Ovary (tissue), 3 donors: ENCODE measurements around the gene CHRD.

Experiments used
- CTCF ChIP-seq, 3 donors: fragments of 450-650 bp in 2 of 3; fragments of 200-600 bp in 1 of 3; IDR thresholded peaks; one replicate each; pipeline versions ENCODE4 v1.5.1 to v1.8.0; 2016 to 2022; ENCODE audit warnings: antibody characterized with exemption in 3 of 3, mild to moderate bottlenecking in 1 of 3
- EP300 ChIP-seq: sonication (generic); formaldehyde crosslinking; IDR thresholded peaks from one replicate; pipeline ENCODE4 v1.6.1; 2017; ENCODE audit warnings: antibody characterized with exemption
- POLR2A ChIP-seq: fragments of 450-650 bp; IDR thresholded peaks from one replicate; pipeline ENCODE4 v1.6.1; 2017; ENCODE audit warnings: antibody characterized with exemption, mild to moderate bottlenecking, moderate library complexity
- donor health status: DM: no; HTN: no; CAD: no.

- TF ChIP-seq EP300 (no peak), CTCF (IDR thresholded peaks at IDR 0.05) (no peak), POLR2A (no peak)
Observed at GRCh38 chr3:184368116-184368515, 11.7 kb upstream of the CHRD start.
